ENCODE measurements around the gene ZBTB20.

ZBTB20 gene

GRCh38 chr3:114650808-114651207 is 496.3 kb downstream of the ZBTB20 start:
- DNase-seq (ENCODE audit: low spot score) = peak; percentile 20
- ChIA-PET CTCF (interaction anchor here (0.7 kb wide), 1 partner anchor 52 kb away, joined by 8 read pairs; no protein-coding TSS in a partner anchor), POLR2A (ENCODE audit: low non-redundant PET) (no interaction called here)
- TF ChIP-seq CTCF (conservative IDR thresholded peaks at IDR 0.05; ENCODE audit: low read depth) = no peak
- H3K27ac ChIP-seq = no peak overlapping the region

- DNase-seq (ENCODE audit: low spot score) = peak; percentile 79
- ChIA-PET POLR2A (ENCODE audit: low non-redundant PET) (no interaction called here), CTCF (no interaction called here)
- H3K27ac ChIP-seq = no peak overlapping the region
- TF ChIP-seq CTCF (conservative IDR thresholded peaks at IDR 0.05; ENCODE audit: low read depth) = no peak
Observed at GRCh38 chr3:114649331-114649730, 497.8 kb downstream of the ZBTB20 start.

- TF ChIP-seq CTCF (conservative IDR thresholded peaks at IDR 0.05; ENCODE audit: low read depth) = no peak
- DNase-seq (ENCODE audit: low spot score) = no peak
- POLR2A ChIA-PET (ENCODE audit: low non-redundant PET) = no interaction called here
- CTCF ChIA-PET = no interaction called here
- no peak overlapping the region for H3K27ac ChIP-seq
Observed at GRCh38 chr3:114646526-114646925, 500.6 kb downstream of the ZBTB20 start.

- H3K27ac ChIP-seq = no peak overlapping the region
- CTCF ChIA-PET = no interaction called here
- POLR2A ChIA-PET (ENCODE audit: low non-redundant PET) = no interaction called here
- no peak for TF ChIP-seq CTCF (conservative IDR thresholded peaks at IDR 0.05; ENCODE audit: low read depth)
- DNase-seq (ENCODE audit: low spot score) = no peak
Observed at GRCh38 chr3:114645392-114645791, 501.7 kb downstream of the ZBTB20 start.

GRCh38 chr3:114644367-114644766 is 502.7 kb downstream of the ZBTB20 start:
- H3K27ac ChIP-seq = no peak overlapping the region
- ChIA-PET CTCF (interaction anchor here (0.7 kb wide), 1 partner anchor 100 kb away, joined by 3 read pairs; no protein-coding TSS in a partner anchor), POLR2A (ENCODE audit: low non-redundant PET) (no interaction called here)
- no peak for DNase-seq (ENCODE audit: low spot score)
- no peak for TF ChIP-seq CTCF (conservative IDR thresholded peaks at IDR 0.05; ENCODE audit: low read depth)

GRCh38 chr3:114642951-114643741 is 503.9 kb downstream of the ZBTB20 start:
- no peak for DNase-seq (ENCODE audit: low spot score)
- CTCF ChIA-PET = no interaction called here
- POLR2A ChIA-PET (ENCODE audit: low non-redundant PET) = no interaction called here
- H3K27ac ChIP-seq = no peak overlapping the region
- TF ChIP-seq CTCF (conservative IDR thresholded peaks at IDR 0.05; ENCODE audit: low read depth) = no peak

Measured in RWPE1 (cell line).